ENCODE data around the gene TNIK.

GRCh38 chr3:171261487-171261886 lies 198.7 kb downstream of the TNIK start:
- TF ChIP-seq POLR2A (IDR thresholded peaks at IDR 0.05; ENCODE audit: low read depth) (no peak), CTCF (IDR thresholded peaks at IDR 0.05) (no peak), POLR2AphosphoS5 (IDR thresholded peaks at IDR 0.05) (no peak)

All from esophagus muscularis mucosa (tissue), 3 donors.